IMR-90 (cell line): Measurements from ENCODE around the gene C15orf61. TPM values are rescaled to one million over a fixed set of nuclear protein-coding genes. Genes with fewer than 3 reads are reported as not detected.

ENCODE experiments used
- ATAC-seq: fragments of 200-7000 bp; cut with Tn5 transposase; 2 replicates; pipeline ENCODE4 v1.9.1; 2020; ENCODE audit warnings: low read depth, mild to moderate bottlenecking, moderate library complexity
- BruUV-seq: library from RNA; stranded (reverse); fragments of 400-500 nt; replicated peaks from 2 replicates; lab custom pipeline; 2021; lab: Mats Ljungman, UMichigan
- CTCF ChIA-PET: fragments of 300-600 bp; formaldehyde crosslinking; extraction: SDS; loops from one replicate; lab custom pipeline; 2021; ENCODE audit warnings: antibody characterized with exemption; lab: Yijun Ruan, JAX
- POLR2A ChIA-PET: fragments of 300-600 bp; sonication (Branson Sonifier 250); formaldehyde crosslinking; loops from one replicate; lab custom pipeline; 2022; ENCODE audit warnings: antibody characterized with exemption; ENCODE audit not compliant: unreplicated experiment; lab: Charles Lee
- DNase-seq: peaks from one replicate; pipeline ENCODE4 v3.0.0; 2013
- H2AFZ ChIP-seq: replicated peaks from 2 replicates; pipeline ENCODE3; 2013; ENCODE audit warnings: low read length, mild to moderate bottlenecking; ENCODE audit not compliant: poor library complexity
- H2AK5ac ChIP-seq: 2 replicates; pipeline ENCODE4 v1.6.1; 2013; ENCODE audit warnings: low read depth, low read length, inconsistent platforms
- H2AK9ac ChIP-seq: replicated peaks from 2 replicates; pipeline ENCODE3; 2013; ENCODE audit warnings: mild to moderate bottlenecking, low read depth, low read length, moderate library complexity; ENCODE audit not compliant: poor library complexity
- H2BK120ac ChIP-seq: 2 replicates; pipeline ENCODE4 v1.6.1; 2013; ENCODE audit warnings: low read depth, low read length, inconsistent platforms
- H2BK15ac ChIP-seq: 3 replicates; pipeline ENCODE4 v1.6.1; 2013; ENCODE audit warnings: low read depth, low read length, inconsistent platforms
- H2BK20ac ChIP-seq: 2 replicates; pipeline ENCODE4 v1.6.1; 2013; ENCODE audit warnings: low read depth, mild to moderate bottlenecking, inconsistent platforms, low read length, moderate library complexity
- H2BK5ac ChIP-seq: 2 replicates; pipeline ENCODE4 v1.6.1; 2013; ENCODE audit warnings: mild to moderate bottlenecking, low read depth, low read length, inconsistent platforms; ENCODE audit not compliant: poor library complexity, severe bottlenecking
- H3K14ac ChIP-seq: replicated peaks from 2 replicates; pipeline ENCODE4 v1.6.1; 2013; ENCODE audit warnings: low read depth, low read length, inconsistent platforms
- H3K18ac ChIP-seq: 2 replicates; pipeline ENCODE4 v1.6.1; 2013; ENCODE audit warnings: low read depth, low read length, control low read depth
- H3K23ac ChIP-seq: 2 replicates; pipeline ENCODE4 v1.6.1; 2013; ENCODE audit warnings: low read depth, low read length, inconsistent platforms
- H3K27ac ChIP-seq: 2 replicates; pipeline ENCODE4 v1.5.1; 2013; ENCODE audit warnings: mild to moderate bottlenecking, control low read depth, low read length; ENCODE audit not compliant: insufficient read depth
- H3K27me3 ChIP-seq: 2 replicates; pipeline ENCODE4 v1.6.1; 2013; ENCODE audit warnings: low read length; ENCODE audit not compliant: control insufficient read depth, insufficient read depth
- H3K36me3 ChIP-seq: 2 replicates; pipeline ENCODE4 v1.6.1; 2013; ENCODE audit warnings: low read length, mixed read lengths; ENCODE audit not compliant: control insufficient read depth, insufficient read depth
- H3K4ac ChIP-seq: 2 replicates; pipeline ENCODE4 v1.6.1; 2013; ENCODE audit warnings: low read depth, low read length, inconsistent platforms
- H3K4me1 ChIP-seq: 2 replicates; pipeline ENCODE4 v1.6.1; 2013; ENCODE audit warnings: low read length, mixed read lengths; ENCODE audit not compliant: control insufficient read depth, insufficient read depth
- H3K4me2 ChIP-seq: 2 replicates; pipeline ENCODE4 v1.6.1; 2013; ENCODE audit warnings: low read depth, mild to moderate bottlenecking, control low read depth, low read length, moderate library complexity
- H3K4me3 ChIP-seq: 2 replicates; pipeline ENCODE4 v1.5.1; 2013; ENCODE audit warnings: low read depth, mild to moderate bottlenecking, control low read depth, low read length, moderate library complexity; ENCODE audit not compliant: insufficient read depth
- H3K56ac ChIP-seq: 2 replicates; pipeline ENCODE4 v1.6.1; 2013; ENCODE audit warnings: low read length, inconsistent platforms; ENCODE audit not compliant: insufficient read depth; ENCODE audit errors: extremely low read depth
- H3K79me1 ChIP-seq, 2 experiments: 2 replicates each; pipeline ENCODE4 v1.6.1; 2013; ENCODE audit warnings: low read length in 2 of 2, inconsistent platforms in 1 of 2, low read depth in 1 of 2
- H3K9ac ChIP-seq: 2 replicates; pipeline ENCODE4 v1.6.1; 2013; ENCODE audit warnings: low read depth, low read length, control low read depth
- H3K9me1 ChIP-seq: 2 replicates; pipeline ENCODE4 v1.6.1; 2013; ENCODE audit warnings: low read length, inconsistent platforms; ENCODE audit not compliant: insufficient read depth
- H3K9me3 ChIP-seq: 2 replicates; pipeline ENCODE4 v1.6.1; 2013; ENCODE audit warnings: low read length; ENCODE audit not compliant: control insufficient read depth, insufficient read depth
- H4K20me1 ChIP-seq: 2 replicates; pipeline ENCODE4 v1.6.1; 2013; ENCODE audit warnings: low read length, inconsistent platforms; ENCODE audit not compliant: insufficient read depth
- H4K5ac ChIP-seq: 2 replicates; pipeline ENCODE4 v1.6.1; 2013; ENCODE audit warnings: mild to moderate bottlenecking, low read depth, low read length, control low read depth
- H4K8ac ChIP-seq, 2 experiments: 2 replicates each; pipeline ENCODE4 v1.6.1; 2013; ENCODE audit warnings: low read depth in 2 of 2, low read length in 2 of 2, control low read depth in 1 of 2, inconsistent platforms in 1 of 2
- H4K91ac ChIP-seq: 2 replicates; pipeline ENCODE4 v1.6.1; 2013; ENCODE audit warnings: low read depth, low read length, inconsistent platforms; ENCODE audit not compliant: insufficient read depth
- BHLHE40 ChIP-seq: fragments of 150-350 bp; IDR thresholded peaks from 2 replicates; pipeline ENCODE4 v1.6.1; 2016; ENCODE audit warnings: mild to moderate bottlenecking, low read depth, low read length
- MAZ ChIP-seq: IDR thresholded peaks from 2 replicates; pipeline ENCODE4 v1.6.1; 2012; ENCODE audit warnings: low read depth, mild to moderate bottlenecking, low read length, improper control_type of control experiment, moderate library complexity, borderline replicate concordance
- RAD21 ChIP-seq: IDR thresholded peaks from 2 replicates; pipeline ENCODE4 v1.6.1; 2012; ENCODE audit warnings: low read length, improper control_type of control experiment
- USF2 ChIP-seq: fragments of 150-350 bp; IDR thresholded peaks from 2 replicates; pipeline ENCODE4 v1.6.1; 2017; ENCODE audit warnings: mild to moderate bottlenecking, antibody characterized with exemption, low read length, low read depth
- WGBS, 2 experiments: methylation state at CpG; one replicate each; pipeline versions ENCODE4 v1.1.5 to v1.1.7; 2013; ENCODE audit warnings: missing lambda C conversion rate in 2 of 2; ENCODE audit not compliant: insufficient read length in 1 of 2; ENCODE audit errors: extremely low coverage in 2 of 2; 5-methylcytosine and 5-hydroxymethylcytosine counted together
- dilution Hi-C: fragments of 300-500 bp; cut with HindIII; formaldehyde crosslinking; loops from one replicate; pipeline ENCODE4 v1.14.3; 2018; ENCODE audit warnings: low sequenced_read_pairs; ENCODE audit not compliant: unreplicated experiment
- in situ Hi-C: fragments of 300-500 bp; cut with MboI; formaldehyde crosslinking; loops from 3 replicates; pipeline ENCODE4 v1.14.3; 2019; ENCODE audit warnings: low sequenced_read_pairs, inconsistent platforms, mixed read lengths
- intact Hi-C: fragments of 100-400 bp; cut with micrococcal nuclease; formaldehyde crosslinking; loops from 2 replicates; pipeline ENCODE4 v1.10.0; 2022
- polyA plus RNA-seq, 3 experiments: library from polyadenylated mRNA; depleted of rRNA; stranded (reverse); fragments of >200 nt; gene quantifications; 2 replicates each; pipeline ENCODE4 v1.2.3, GENCODE V29; 2012; ENCODE audit warnings: low replicate concordance in 1 of 3
- total RNA-seq: library from RNA; depleted of rRNA; stranded (reverse); fragments of >200 nt; gene quantifications from 2 replicates; pipeline ENCODE4 v1.2.3, GENCODE V29; 2012

Gene C15orf61
- total and polyA plus RNA-seq, 2 of the 4 experiments (the other 2 are of a cell fraction): 1.4 to 2.5 TPM

- CTCF ChIA-PET: no interaction called here
- Histone ChIP-seq H3K36me3 (peaks cover 5% of the 10 kb centered on the region), H3K9me3 (no peaks in the 10 kb centered on the region), H3K14ac (no peak overlapping the region), H3K4me2 (no peak overlapping the region), H4K91ac (no peak overlapping the region), H3K27me3 (no peaks in the 10 kb centered on the region), H4K8ac (no peak overlapping the region), H2BK5ac (no peak overlapping the region), H3K4ac (no peak overlapping the region), H3K4me3 (no peak overlapping the region), H3K4me1 (no peaks in the 10 kb centered on the region), H4K20me1 (no peaks in the 10 kb centered on the region), H3K23ac (no peak overlapping the region), H3K18ac (no peak overlapping the region), H3K27ac (no peak overlapping the region), H3K9me1 (no peaks in the 10 kb centered on the region), H2BK120ac (no peak overlapping the region), H3K56ac (no peak overlapping the region), H3K79me1 (peaks cover 3 to 7% of the 10 kb centered on the region in 2 experiments), H2AFZ (no peak overlapping the region), H2BK15ac (no peak overlapping the region), H3K9ac (no peak overlapping the region), H4K5ac (no peak overlapping the region), H2AK5ac (no peak overlapping the region), H2BK20ac (no peak overlapping the region), H2AK9ac (no peak overlapping the region)
- WGBS, 2 experiments: no CpG with 5 or more reads among the region's 2 CpGs
- dilution Hi-C loops (no loop called here), intact Hi-C loops (no loop called here), in situ Hi-C loops (no loop called here)
- BruUV-seq: no TSS peak
- ATAC-seq (no peak), DNase-seq (no peak)
- POLR2A ChIA-PET: no interaction called here
- TF ChIP-seq MAZ: no peak
- no peak for TF ChIP-seq USF2
- TF ChIP-seq RAD21: no peak
- TF ChIP-seq BHLHE40: no peak
Observed at GRCh38 chr15:67559576-67559975, 38.6 kb downstream of the C15orf61 start.
